Ishikawa (cell line): Measurements from ENCODE around the gene GALNT8.

Experiments used
- CEBPB ChIP-seq: IDR thresholded peaks from 2 replicates; pipeline ENCODE4 v1.6.1; 2012
- CREB1 ChIP-seq: IDR thresholded peaks from 2 replicates; pipeline ENCODE4 v1.6.1; 2012; ENCODE audit warnings: low read depth
- EGR1 ChIP-seq: IDR thresholded peaks from 2 replicates; pipeline ENCODE4 v1.6.1; 2012
- EP300 ChIP-seq: IDR thresholded peaks from 2 replicates; pipeline ENCODE4 v1.6.1; 2012; ENCODE audit warnings: borderline replicate concordance
- FOXM1 ChIP-seq: IDR thresholded peaks from 2 replicates; pipeline ENCODE4 v1.6.1; 2012; ENCODE audit warnings: low read depth, borderline replicate concordance
- MAX ChIP-seq: IDR thresholded peaks from 2 replicates; pipeline ENCODE4 v1.6.1; 2012
- NFIC ChIP-seq: IDR thresholded peaks from 2 replicates; pipeline ENCODE4 v1.6.1; 2012
- RAD21 ChIP-seq: IDR thresholded peaks from 2 replicates; pipeline ENCODE4 v1.6.1; 2012; ENCODE audit warnings: low read depth
- REST ChIP-seq: IDR thresholded peaks from 2 replicates; pipeline ENCODE4 v1.6.1; 2012; ENCODE audit warnings: low read depth, mild to moderate bottlenecking
- TAF1 ChIP-seq: IDR thresholded peaks from 2 replicates; pipeline ENCODE4 v1.6.1; 2012; ENCODE audit warnings: low read depth, mild to moderate bottlenecking
- TCF12 ChIP-seq: IDR thresholded peaks from 2 replicates; pipeline ENCODE4 v1.6.1; 2012; ENCODE audit warnings: low read depth
- TEAD4 ChIP-seq: IDR thresholded peaks from 2 replicates; pipeline ENCODE4 v1.6.1; 2012
- YY1 ChIP-seq: IDR thresholded peaks from 2 replicates; pipeline ENCODE4 v1.6.1; 2012; ENCODE audit warnings: low read depth
- ZBTB7A ChIP-seq: IDR thresholded peaks from 2 replicates; pipeline ENCODE4 v1.6.1; 2012; ENCODE audit warnings: low read depth
- TF ChIP-seq, protein P1 (sequence below): IDR thresholded peaks from 2 replicates; pipeline ENCODE4 v1.6.1; 2012

Gene GALNT8

GRCh38 chr12:4771172-4771959 lies 51.2 kb downstream of the GALNT8 start:
- TF ChIP-seq EGR1: no peak
- no peak for TF ChIP-seq EP300
- TF ChIP-seq REST: no peak
- TF ChIP-seq, protein P1, sequence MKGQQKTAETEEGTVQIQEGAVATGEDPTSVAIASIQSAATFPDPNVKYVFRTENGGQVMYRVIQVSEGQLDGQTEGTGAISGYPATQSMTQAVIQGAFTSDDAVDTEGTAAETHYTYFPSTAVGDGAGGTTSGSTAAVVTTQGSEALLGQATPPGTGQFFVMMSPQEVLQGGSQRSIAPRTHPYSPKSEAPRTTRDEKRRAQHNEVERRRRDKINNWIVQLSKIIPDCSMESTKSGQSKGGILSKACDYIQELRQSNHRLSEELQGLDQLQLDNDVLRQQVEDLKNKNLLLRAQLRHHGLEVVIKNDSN: no peak
- TF ChIP-seq MAX: no peak
- TF ChIP-seq TAF1: no peak
- TF ChIP-seq RAD21: no peak
- TF ChIP-seq TEAD4: no peak
- TF ChIP-seq TCF12: no peak
- TF ChIP-seq ZBTB7A: no peak
- TF ChIP-seq FOXM1: no peak

DNA sequence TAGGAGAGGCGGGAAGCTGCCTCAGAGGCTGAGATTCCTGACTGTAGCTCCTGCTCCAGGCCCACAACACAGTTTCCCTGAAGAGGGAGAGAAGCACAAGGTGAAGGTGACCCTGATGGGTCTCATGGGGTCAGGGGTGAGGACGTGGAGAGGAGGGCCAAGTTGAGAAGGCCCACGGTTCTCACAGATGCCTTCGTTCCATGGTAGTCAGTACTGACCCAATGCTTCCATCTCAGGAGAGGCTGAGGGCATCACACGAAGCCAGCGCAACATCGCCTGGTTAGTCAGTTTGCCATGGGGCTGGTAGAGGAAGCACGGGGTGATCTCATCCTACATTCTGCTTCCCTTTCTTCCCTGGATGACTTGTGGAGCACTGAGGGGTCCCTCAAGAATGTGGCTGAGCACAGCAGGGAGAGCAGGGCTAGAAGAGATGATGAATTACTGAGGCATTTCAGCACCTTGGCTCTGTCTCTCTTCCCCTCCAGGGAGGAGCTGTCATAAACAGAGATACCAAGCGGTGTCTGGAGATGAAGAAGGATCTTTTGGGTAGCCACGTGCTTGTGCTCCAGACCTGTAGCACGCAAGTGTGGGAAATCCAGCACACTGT lies 51.9 kb downstream of the GALNT8 start:
- no peak for TF ChIP-seq REST
- TF ChIP-seq CEBPB: no peak
- TF ChIP-seq, protein P1: no peak
- TF ChIP-seq TAF1: no peak
- TF ChIP-seq YY1: no peak
- TF ChIP-seq TEAD4: no peak
- no peak for TF ChIP-seq TCF12
- TF ChIP-seq RAD21: no peak
- no peak for TF ChIP-seq FOXM1
- TF ChIP-seq NFIC: no peak
- TF ChIP-seq MAX: no peak
- no peak for TF ChIP-seq EP300
- no peak for TF ChIP-seq CREB1
- no peak for TF ChIP-seq EGR1
- TF ChIP-seq ZBTB7A: no peak

DNA sequence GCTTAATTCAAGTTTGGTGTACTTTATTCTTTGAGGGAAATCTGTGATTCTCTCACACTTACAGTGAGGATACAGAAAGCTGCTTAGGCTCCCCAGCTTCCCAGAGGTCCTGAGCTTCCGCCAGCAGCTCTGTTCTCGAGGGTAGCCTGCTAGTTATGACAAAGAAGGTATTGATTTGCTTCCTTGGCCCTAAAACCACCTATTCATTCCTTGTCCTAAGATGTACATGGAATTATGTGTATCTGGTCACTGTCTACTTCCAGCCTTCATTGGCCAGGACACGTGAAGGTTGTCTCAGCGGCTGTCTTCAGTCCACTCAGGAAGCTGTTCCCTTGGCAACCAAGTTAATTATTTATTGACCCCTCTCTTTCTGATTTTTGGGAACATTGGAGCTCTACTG lies 55.7 kb downstream of the GALNT8 start:
- TF ChIP-seq, protein P1: no peak
- no peak for TF ChIP-seq EP300
- no peak for TF ChIP-seq TCF12
- no peak for TF ChIP-seq CEBPB
- no peak for TF ChIP-seq ZBTB7A
- TF ChIP-seq RAD21: no peak
- TF ChIP-seq NFIC: no peak
- no peak for TF ChIP-seq REST
- TF ChIP-seq FOXM1: no peak
- TF ChIP-seq TEAD4: no peak
- no peak for TF ChIP-seq TAF1
- TF ChIP-seq EGR1: no peak
- no peak for TF ChIP-seq MAX
